Sigmoid colon (tissue), 4 donors: ENCODE data around the gene MTMR4.

Experiments
- CTCF ChIP-seq, 4 experiments: fragments of 450-650 bp in 3 of 4; fragments of 200-600 bp in 1 of 4; IDR thresholded peaks; one replicate each; pipeline ENCODE4 v1.5.1; 2016 to 2019; ENCODE audit warnings: antibody characterized with exemption in 4 of 4, mild to moderate bottlenecking in 3 of 4, moderate library complexity in 2 of 4
- EP300 ChIP-seq, 4 donors: sonication (generic); formaldehyde crosslinking; IDR thresholded peaks; one replicate each; pipeline ENCODE4 v1.6.1; 2017; ENCODE audit warnings: antibody characterized with exemption in 4 of 4
- POLR2A ChIP-seq, 2 donors: fragments of 450-650 bp; IDR thresholded peaks; one replicate each; pipeline ENCODE4 v1.6.1; 2016; ENCODE audit warnings: antibody characterized with exemption in 2 of 2, mild to moderate bottlenecking in 2 of 2, moderate library complexity in 2 of 2
- POLR2AphosphoS5 ChIP-seq, 4 donors: sonication (generic); formaldehyde crosslinking; IDR thresholded peaks; one replicate each; pipeline ENCODE4 v1.6.1; 2017; ENCODE audit warnings: antibody characterized with exemption in 4 of 4

DNA sequence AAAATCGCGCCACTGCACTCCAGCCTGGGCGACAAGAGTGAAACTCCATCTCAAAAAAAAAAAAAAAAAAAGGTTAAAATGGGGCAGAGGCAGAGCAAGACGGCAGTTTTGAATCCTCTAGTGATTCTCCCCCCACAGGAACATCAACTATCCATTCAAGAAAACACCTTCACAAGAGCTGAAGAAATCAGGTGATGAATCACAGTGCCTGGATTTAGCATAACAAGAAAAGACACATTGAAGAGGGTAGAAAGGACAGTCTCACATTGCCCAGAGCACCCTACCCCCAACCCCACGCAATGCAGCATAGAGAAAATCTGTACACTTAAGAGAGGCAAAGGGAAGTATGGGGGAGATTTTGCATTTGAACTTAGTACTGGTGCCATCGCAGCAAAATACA, 68.4 kb downstream of the MTMR4 start:
- TF ChIP-seq POLR2A (IDR thresholded peaks at IDR 0.05) = no peak
- TF ChIP-seq CTCF (IDR thresholded peaks at IDR 0.05) = no peak
- TF ChIP-seq EP300 (IDR thresholded peaks at IDR 0.05) = no peak
- no peak for TF ChIP-seq POLR2AphosphoS5 (IDR thresholded peaks at IDR 0.05)
